ENCODE data around the gene COL15A1. TPM values are rescaled to one million over a fixed set of nuclear protein-coding genes. Genes with fewer than 3 reads are reported as not detected.

Gene COL15A1
- total RNA-seq, 4 donors from 2014 or later, result 1.4 to 16.5 (median 5.6) TPM

- Histone ChIP-seq H3K9me3 (no peaks in the 10 kb centered on the region), H3K27ac (no peak overlapping the region), H3K27me3 (no peaks in the 10 kb centered on the region), H3K4me1 (no peaks in the 10 kb centered on the region), H3K36me3 (no peaks in the 10 kb centered on the region), H3K4me3 (no peak overlapping the region)
- TF ChIP-seq CTCF (IDR thresholded peaks at IDR 0.05) (no peak), POLR2A (IDR thresholded peaks at IDR 0.05) (no peak)
- no peak for DNase-seq
These were observed 82.7 kb downstream of the COL15A1 start for GRCh38 chr9:99026271-99026955.

GRCh38 chr9:99026956-99027298 is 83.2 kb downstream of the COL15A1 start:
- Histone ChIP-seq H3K9me3 (no peaks in the 10 kb centered on the region), H3K4me3 (no peak overlapping the region), H3K4me1 (no peaks in the 10 kb centered on the region), H3K27me3 (no peaks in the 10 kb centered on the region), H3K27ac (no peak overlapping the region), H3K36me3 (no peaks in the 10 kb centered on the region)
- no peak for TF ChIP-seq CTCF (IDR thresholded peaks at IDR 0.05)
- TF ChIP-seq POLR2A (IDR thresholded peaks at IDR 0.05), result no peak
- DNase-seq, result no peak

- DNase-seq, result no peak
- H3K4me3 ChIP-seq, result no peak overlapping the region
- no peak overlapping the region for H3K27ac ChIP-seq
- no peaks in the 10 kb centered on the region for H3K9me3 ChIP-seq
- TF ChIP-seq POLR2A (IDR thresholded peaks at IDR 0.05), result no peak
- TF ChIP-seq CTCF (IDR thresholded peaks at IDR 0.05), result no peak
- no peaks in the 10 kb centered on the region for H3K36me3 ChIP-seq
- no peaks in the 10 kb centered on the region for H3K4me1 ChIP-seq
- no peaks in the 10 kb centered on the region for H3K27me3 ChIP-seq
These were observed 83.7 kb downstream of the COL15A1 start for GRCh38 chr9:99027443-99027842.

GRCh38 chr9:99029083-99029645 is 85.5 kb downstream of the COL15A1 start:
- TF ChIP-seq CTCF (IDR thresholded peaks at IDR 0.05) (no peak), POLR2A (IDR thresholded peaks at IDR 0.05) (no peak)
- no peaks in the 10 kb centered on the region for H3K9me3 ChIP-seq
- peak overlapping the region in 1 of 4 donors; percentile 54 for H3K27ac ChIP-seq
- H3K4me3 ChIP-seq, result no peak overlapping the region
- H3K4me1 ChIP-seq, result no peaks in the 10 kb centered on the region
- DNase-seq, result no peak
- H3K27me3 ChIP-seq, result no peaks in the 10 kb centered on the region
- no peaks in the 10 kb centered on the region for H3K36me3 ChIP-seq

GRCh38 chr9:99030092-99030511 is 86.4 kb downstream of the COL15A1 start:
- no peak overlapping the region for H3K27ac ChIP-seq

More at GRCh38 chr9:99030092-99030511, 86.4 kb downstream of the COL15A1 start:
- Histone ChIP-seq H3K4me1 (no peaks in the 10 kb centered on the region), H3K36me3 (no peaks in the 10 kb centered on the region), H3K4me3 (no peak overlapping the region), H3K27me3 (no peaks in the 10 kb centered on the region), H3K9me3 (no peaks in the 10 kb centered on the region)
- no peak for DNase-seq
- TF ChIP-seq CTCF (IDR thresholded peaks at IDR 0.05) (no peak), POLR2A (IDR thresholded peaks at IDR 0.05) (no peak)

All from Peyer's patch (tissue), 4 donors.